IMR-90 (cell line): ENCODE data around the gene FBLN1. TPM values are rescaled to one million over a fixed set of nuclear protein-coding genes. Genes with fewer than 3 reads are reported as not detected.

ENCODE experiments used
- ATAC-seq: fragments of 200-7000 bp; cut with Tn5 transposase; 2 replicates; pipeline ENCODE4 v1.9.1; 2020; ENCODE audit warnings: low read depth, mild to moderate bottlenecking, moderate library complexity
- BruUV-seq: library from RNA; stranded (reverse); fragments of 400-500 nt; replicated peaks from 2 replicates; lab custom pipeline; 2021; lab: Mats Ljungman, UMichigan
- CTCF ChIA-PET: fragments of 300-600 bp; formaldehyde crosslinking; extraction: SDS; loops from one replicate; lab custom pipeline; 2021; ENCODE audit warnings: antibody characterized with exemption; lab: Yijun Ruan, JAX
- POLR2A ChIA-PET: fragments of 300-600 bp; sonication (Branson Sonifier 250); formaldehyde crosslinking; loops from one replicate; lab custom pipeline; 2022; ENCODE audit warnings: antibody characterized with exemption; ENCODE audit not compliant: unreplicated experiment; lab: Charles Lee
- DNase-seq: peaks from one replicate; pipeline ENCODE4 v3.0.0; 2013
- H2AFZ ChIP-seq: replicated peaks from 2 replicates; pipeline ENCODE3; 2013; ENCODE audit warnings: low read length, mild to moderate bottlenecking; ENCODE audit not compliant: poor library complexity
- H2AK5ac ChIP-seq: 2 replicates; pipeline ENCODE4 v1.6.1; 2013; ENCODE audit warnings: low read depth, low read length, inconsistent platforms
- H2AK9ac ChIP-seq: replicated peaks from 2 replicates; pipeline ENCODE3; 2013; ENCODE audit warnings: mild to moderate bottlenecking, low read depth, low read length, moderate library complexity; ENCODE audit not compliant: poor library complexity
- H2BK120ac ChIP-seq: 2 replicates; pipeline ENCODE4 v1.6.1; 2013; ENCODE audit warnings: low read depth, low read length, inconsistent platforms
- H2BK15ac ChIP-seq: 3 replicates; pipeline ENCODE4 v1.6.1; 2013; ENCODE audit warnings: low read depth, low read length, inconsistent platforms
- H2BK20ac ChIP-seq: 2 replicates; pipeline ENCODE4 v1.6.1; 2013; ENCODE audit warnings: low read depth, mild to moderate bottlenecking, inconsistent platforms, low read length, moderate library complexity
- H2BK5ac ChIP-seq: 2 replicates; pipeline ENCODE4 v1.6.1; 2013; ENCODE audit warnings: mild to moderate bottlenecking, low read depth, low read length, inconsistent platforms; ENCODE audit not compliant: poor library complexity, severe bottlenecking
- H3K14ac ChIP-seq: replicated peaks from 2 replicates; pipeline ENCODE4 v1.6.1; 2013; ENCODE audit warnings: low read depth, low read length, inconsistent platforms
- H3K18ac ChIP-seq: 2 replicates; pipeline ENCODE4 v1.6.1; 2013; ENCODE audit warnings: low read depth, low read length, control low read depth
- H3K23ac ChIP-seq: 2 replicates; pipeline ENCODE4 v1.6.1; 2013; ENCODE audit warnings: low read depth, low read length, inconsistent platforms
- H3K27ac ChIP-seq: 2 replicates; pipeline ENCODE4 v1.5.1; 2013; ENCODE audit warnings: mild to moderate bottlenecking, control low read depth, low read length; ENCODE audit not compliant: insufficient read depth
- H3K27me3 ChIP-seq: 2 replicates; pipeline ENCODE4 v1.6.1; 2013; ENCODE audit warnings: low read length; ENCODE audit not compliant: control insufficient read depth, insufficient read depth
- H3K36me3 ChIP-seq: 2 replicates; pipeline ENCODE4 v1.6.1; 2013; ENCODE audit warnings: low read length, mixed read lengths; ENCODE audit not compliant: control insufficient read depth, insufficient read depth
- H3K4ac ChIP-seq: 2 replicates; pipeline ENCODE4 v1.6.1; 2013; ENCODE audit warnings: low read depth, low read length, inconsistent platforms
- H3K4me1 ChIP-seq: 2 replicates; pipeline ENCODE4 v1.6.1; 2013; ENCODE audit warnings: low read length, mixed read lengths; ENCODE audit not compliant: control insufficient read depth, insufficient read depth
- H3K4me2 ChIP-seq: 2 replicates; pipeline ENCODE4 v1.6.1; 2013; ENCODE audit warnings: low read depth, mild to moderate bottlenecking, control low read depth, low read length, moderate library complexity
- H3K4me3 ChIP-seq: 2 replicates; pipeline ENCODE4 v1.5.1; 2013; ENCODE audit warnings: low read depth, mild to moderate bottlenecking, control low read depth, low read length, moderate library complexity; ENCODE audit not compliant: insufficient read depth
- H3K56ac ChIP-seq: 2 replicates; pipeline ENCODE4 v1.6.1; 2013; ENCODE audit warnings: low read length, inconsistent platforms; ENCODE audit not compliant: insufficient read depth; ENCODE audit errors: extremely low read depth
- H3K79me1 ChIP-seq, 2 experiments: 2 replicates each; pipeline ENCODE4 v1.6.1; 2013; ENCODE audit warnings: low read length in 2 of 2, inconsistent platforms in 1 of 2, low read depth in 1 of 2
- H3K9ac ChIP-seq: 2 replicates; pipeline ENCODE4 v1.6.1; 2013; ENCODE audit warnings: low read depth, low read length, control low read depth
- H3K9me1 ChIP-seq: 2 replicates; pipeline ENCODE4 v1.6.1; 2013; ENCODE audit warnings: low read length, inconsistent platforms; ENCODE audit not compliant: insufficient read depth
- H3K9me3 ChIP-seq: 2 replicates; pipeline ENCODE4 v1.6.1; 2013; ENCODE audit warnings: low read length; ENCODE audit not compliant: control insufficient read depth, insufficient read depth
- H4K20me1 ChIP-seq: 2 replicates; pipeline ENCODE4 v1.6.1; 2013; ENCODE audit warnings: low read length, inconsistent platforms; ENCODE audit not compliant: insufficient read depth
- H4K5ac ChIP-seq: 2 replicates; pipeline ENCODE4 v1.6.1; 2013; ENCODE audit warnings: mild to moderate bottlenecking, low read depth, low read length, control low read depth
- H4K8ac ChIP-seq, 2 experiments: 2 replicates each; pipeline ENCODE4 v1.6.1; 2013; ENCODE audit warnings: low read depth in 2 of 2, low read length in 2 of 2, control low read depth in 1 of 2, inconsistent platforms in 1 of 2
- H4K91ac ChIP-seq: 2 replicates; pipeline ENCODE4 v1.6.1; 2013; ENCODE audit warnings: low read depth, low read length, inconsistent platforms; ENCODE audit not compliant: insufficient read depth
- CHD1 ChIP-seq: IDR thresholded peaks from 2 replicates; pipeline ENCODE4 v1.6.1; 2012; ENCODE audit warnings: low read depth, low read length, improper control_type of control experiment
- RFX5 ChIP-seq: IDR thresholded peaks from 2 replicates; pipeline ENCODE4 v1.8.0; 2012; ENCODE audit warnings: low read depth, mild to moderate bottlenecking, low read length, moderate library complexity
- WGBS, 2 experiments: methylation state at CpG; one replicate each; pipeline versions ENCODE4 v1.1.5 to v1.1.7; 2013; ENCODE audit warnings: missing lambda C conversion rate in 2 of 2; ENCODE audit not compliant: insufficient read length in 1 of 2; ENCODE audit errors: extremely low coverage in 2 of 2; 5-methylcytosine and 5-hydroxymethylcytosine counted together
- dilution Hi-C: fragments of 300-500 bp; cut with HindIII; formaldehyde crosslinking; loops from one replicate; pipeline ENCODE4 v1.14.3; 2018; ENCODE audit warnings: low sequenced_read_pairs; ENCODE audit not compliant: unreplicated experiment
- in situ Hi-C: fragments of 300-500 bp; cut with MboI; formaldehyde crosslinking; loops from 3 replicates; pipeline ENCODE4 v1.14.3; 2019; ENCODE audit warnings: low sequenced_read_pairs, inconsistent platforms, mixed read lengths
- intact Hi-C: fragments of 100-400 bp; cut with micrococcal nuclease; formaldehyde crosslinking; loops from 2 replicates; pipeline ENCODE4 v1.10.0; 2022
- polyA plus RNA-seq, 3 experiments: library from polyadenylated mRNA; depleted of rRNA; stranded (reverse); fragments of >200 nt; gene quantifications; 2 replicates each; pipeline ENCODE4 v1.2.3, GENCODE V29; 2012; ENCODE audit warnings: low replicate concordance in 1 of 3
- total RNA-seq: library from RNA; depleted of rRNA; stranded (reverse); fragments of >200 nt; gene quantifications from 2 replicates; pipeline ENCODE4 v1.2.3, GENCODE V29; 2012

FBLN1 gene
- total and polyA plus RNA-seq, 2 of the 4 experiments (the other 2 are of a cell fraction) = 11.3 to 87.9 TPM

- Histone ChIP-seq H2AK9ac (no peak overlapping the region), H2AK5ac (no peak overlapping the region), H3K79me1 (no peaks in the 10 kb centered on the region), H3K23ac (no peak overlapping the region), H3K27me3 (no peaks in the 10 kb centered on the region), H3K36me3 (no peaks in the 10 kb centered on the region), H3K4me1 (peaks cover 2% of the 10 kb centered on the region; the same call in 1 of the 2 replicates), H2BK15ac (no peak overlapping the region), H4K5ac (no peak overlapping the region), H4K20me1 (no peaks in the 10 kb centered on the region), H3K14ac (peak overlapping the region; percentile 31; the same call in 1 of the 2 replicates), H2AFZ (no peak overlapping the region), H2BK5ac (no peak overlapping the region), H3K56ac (no peak overlapping the region), H4K91ac (no peak overlapping the region), H3K18ac (no peak overlapping the region), H3K9me1 (no peaks in the 10 kb centered on the region; the same call in 1 of the 2 replicates), H4K8ac (0 out of 4 replicates have a peak overlapping the region, but pooled peaks of 1 of the 2 experiments have one; percentile 49), H3K4ac (no peak overlapping the region), H3K27ac (no peak overlapping the region), H3K4me3 (no peak overlapping the region), H3K9me3 (peaks cover 8% of the 10 kb centered on the region), H2BK120ac (no peak overlapping the region), H3K9ac (no peak overlapping the region), H2BK20ac (no peak overlapping the region), H3K4me2 (no peak overlapping the region)
- POLR2A ChIA-PET = no interaction called here
- intact Hi-C loops = no loop called here
- no TSS peak for BruUV-seq
- CTCF ChIA-PET = no interaction called here
- 75% methylated on average over 2 of the region's 4 CpGs; no CpG with 5 or more reads in 1 of the 2 experiments for WGBS, 2 experiments
- DNase-seq = no peak
- ATAC-seq = no peak
- TF ChIP-seq RFX5 = no peak
- no peak for TF ChIP-seq CHD1
- dilution Hi-C loops = no loop called here
- in situ Hi-C loops = no loop called here
Measured at GRCh38 chr22:45485261-45485660, 17.4 kb upstream of the FBLN1 start.
